ENCODE results near the gene MASP2.

Gene MASP2

DNA sequence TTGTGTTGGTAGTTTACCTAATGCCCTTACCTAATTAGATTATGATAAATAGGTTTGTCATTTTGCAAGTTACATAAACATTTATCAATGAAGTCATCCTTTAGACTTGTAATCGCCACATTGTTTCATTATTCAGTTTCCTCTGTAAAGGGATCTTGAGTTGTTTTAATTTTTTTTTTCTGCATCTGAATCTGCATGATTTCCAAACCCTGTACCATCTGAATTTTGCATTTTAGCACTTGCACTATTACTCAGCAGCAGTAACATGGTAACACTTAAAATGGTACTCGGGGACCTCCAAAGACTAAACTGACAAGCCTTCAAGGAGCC, 22.2 kb downstream of the MASP2 start (continued):
- TF ChIP-seq, protein P1, sequence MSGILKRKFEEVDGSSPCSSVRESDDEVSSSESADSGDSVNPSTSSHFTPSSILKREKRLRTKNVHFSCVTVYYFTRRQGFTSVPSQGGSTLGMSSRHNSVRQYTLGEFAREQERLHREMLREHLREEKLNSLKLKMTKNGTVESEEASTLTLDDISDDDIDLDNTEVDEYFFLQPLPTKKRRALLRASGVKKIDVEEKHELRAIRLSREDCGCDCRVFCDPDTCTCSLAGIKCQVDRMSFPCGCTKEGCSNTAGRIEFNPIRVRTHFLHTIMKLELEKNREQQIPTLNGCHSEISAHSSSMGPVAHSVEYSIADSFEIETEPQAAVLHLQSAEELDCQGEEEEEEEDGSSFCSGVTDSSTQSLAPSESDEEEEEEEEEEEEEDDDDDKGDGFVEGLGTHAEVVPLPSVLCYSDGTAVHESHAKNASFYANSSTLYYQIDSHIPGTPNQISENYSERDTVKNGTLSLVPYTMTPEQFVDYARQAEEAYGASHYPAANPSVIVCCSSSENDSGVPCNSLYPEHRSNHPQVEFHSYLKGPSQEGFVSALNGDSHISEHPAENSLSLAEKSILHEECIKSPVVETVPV (CRISPR knock-in tag; IDR thresholded peaks at IDR 0.05) = no peak
- TF ChIP-seq TOX (CRISPR knock-in tag; IDR thresholded peaks at IDR 0.05; ENCODE audit: borderline replicate concordance) (no peak), GLIS3 (CRISPR knock-in tag; IDR thresholded peaks at IDR 0.05) (no peak), ZFP3 (CRISPR knock-in tag; IDR thresholded peaks at IDR 0.05) (no peak), TCF4 (CRISPR knock-in tag; IDR thresholded peaks at IDR 0.05; ENCODE audit: borderline replicate concordance) (no peak), ESRRG (CRISPR knock-in tag; IDR thresholded peaks at IDR 0.05) (no peak), ZNF565 (CRISPR knock-in tag; conservative IDR thresholded peaks at IDR 0.05; ENCODE audit: low read depth) (no peak)
- TF ChIP-seq, protein P2, sequence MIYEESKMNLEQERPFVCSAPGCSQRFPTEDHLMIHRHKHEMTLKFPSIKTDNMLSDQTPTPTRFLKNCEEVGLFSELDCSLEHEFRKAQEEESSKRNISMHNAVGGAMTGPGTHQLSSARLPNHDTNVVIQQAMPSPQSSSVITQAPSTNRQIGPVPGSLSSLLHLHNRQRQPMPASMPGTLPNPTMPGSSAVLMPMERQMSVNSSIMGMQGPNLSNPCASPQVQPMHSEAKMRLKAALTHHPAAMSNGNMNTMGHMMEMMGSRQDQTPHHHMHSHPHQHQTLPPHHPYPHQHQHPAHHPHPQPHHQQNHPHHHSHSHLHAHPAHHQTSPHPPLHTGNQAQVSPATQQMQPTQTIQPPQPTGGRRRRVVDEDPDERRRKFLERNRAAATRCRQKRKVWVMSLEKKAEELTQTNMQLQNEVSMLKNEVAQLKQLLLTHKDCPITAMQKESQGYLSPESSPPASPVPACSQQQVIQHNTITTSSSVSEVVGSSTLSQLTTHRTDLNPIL (CRISPR knock-in tag; IDR thresholded peaks at IDR 0.05; ENCODE audit: low read depth) = no peak
- TF ChIP-seq, protein P3, sequence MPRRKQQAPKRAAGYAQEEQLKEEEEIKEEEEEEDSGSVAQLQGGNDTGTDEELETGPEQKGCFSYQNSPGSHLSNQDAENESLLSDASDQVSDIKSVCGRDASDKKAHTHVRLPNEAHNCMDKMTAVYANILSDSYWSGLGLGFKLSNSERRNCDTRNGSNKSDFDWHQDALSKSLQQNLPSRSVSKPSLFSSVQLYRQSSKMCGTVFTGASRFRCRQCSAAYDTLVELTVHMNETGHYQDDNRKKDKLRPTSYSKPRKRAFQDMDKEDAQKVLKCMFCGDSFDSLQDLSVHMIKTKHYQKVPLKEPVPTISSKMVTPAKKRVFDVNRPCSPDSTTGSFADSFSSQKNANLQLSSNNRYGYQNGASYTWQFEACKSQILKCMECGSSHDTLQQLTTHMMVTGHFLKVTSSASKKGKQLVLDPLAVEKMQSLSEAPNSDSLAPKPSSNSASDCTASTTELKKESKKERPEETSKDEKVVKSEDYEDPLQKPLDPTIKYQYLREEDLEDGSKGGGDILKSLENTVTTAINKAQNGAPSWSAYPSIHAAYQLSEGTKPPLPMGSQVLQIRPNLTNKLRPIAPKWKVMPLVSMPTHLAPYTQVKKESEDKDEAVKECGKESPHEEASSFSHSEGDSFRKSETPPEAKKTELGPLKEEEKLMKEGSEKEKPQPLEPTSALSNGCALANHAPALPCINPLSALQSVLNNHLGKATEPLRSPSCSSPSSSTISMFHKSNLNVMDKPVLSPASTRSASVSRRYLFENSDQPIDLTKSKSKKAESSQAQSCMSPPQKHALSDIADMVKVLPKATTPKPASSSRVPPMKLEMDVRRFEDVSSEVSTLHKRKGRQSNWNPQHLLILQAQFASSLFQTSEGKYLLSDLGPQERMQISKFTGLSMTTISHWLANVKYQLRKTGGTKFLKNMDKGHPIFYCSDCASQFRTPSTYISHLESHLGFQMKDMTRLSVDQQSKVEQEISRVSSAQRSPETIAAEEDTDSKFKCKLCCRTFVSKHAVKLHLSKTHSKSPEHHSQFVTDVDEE (CRISPR knock-in tag; IDR thresholded peaks at IDR 0.05) = no peak

DNA sequence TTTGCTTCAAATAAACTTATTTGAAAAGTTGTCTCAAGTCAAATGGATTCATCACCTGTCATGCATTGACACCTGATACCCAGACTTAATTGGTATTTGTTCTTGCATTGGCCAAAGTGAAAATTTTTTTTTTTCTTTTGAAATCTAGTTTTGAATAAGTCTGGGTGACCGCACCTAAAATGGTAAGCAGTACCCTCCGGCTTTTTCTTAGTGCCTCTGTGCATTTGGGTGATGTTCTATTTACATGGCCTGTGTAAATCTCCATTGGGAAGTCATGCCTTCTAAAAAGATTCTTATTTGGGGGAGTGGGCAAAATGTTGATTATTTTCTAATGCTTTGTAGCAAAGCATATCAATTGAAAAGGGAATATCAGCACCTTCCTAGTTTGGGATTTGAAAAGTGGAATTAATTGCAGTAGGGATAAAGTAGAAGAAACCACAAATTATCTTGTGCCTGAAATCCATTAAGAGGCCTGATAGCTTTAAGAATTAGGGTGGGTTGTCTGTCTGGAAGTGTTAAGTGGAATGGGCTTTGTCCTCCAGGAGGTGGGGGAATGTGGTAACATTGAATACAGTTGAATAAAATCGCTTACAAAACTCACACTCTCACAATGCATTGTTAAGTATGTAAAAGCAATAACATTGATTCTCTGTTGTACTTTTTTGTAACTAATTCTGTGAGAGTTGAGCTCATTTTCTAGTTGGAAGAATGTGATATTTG, 22.7 kb downstream of the MASP2 start:
- no peak for ATAC-seq
- TF ChIP-seq ZFP30 (CRISPR knock-in tag; IDR thresholded peaks at IDR 0.05) (no peak), ARNTL (CRISPR knock-in tag; IDR thresholded peaks at IDR 0.05; ENCODE audit: borderline replicate concordance, low read depth) (no peak), ESRRG (CRISPR knock-in tag; IDR thresholded peaks at IDR 0.05) (no peak), ISL1 (CRISPR knock-in tag; IDR thresholded peaks at IDR 0.05) (no peak), BACH2 (CRISPR knock-in tag; IDR thresholded peaks at IDR 0.05; ENCODE audit: borderline replicate concordance) (no peak), ZNF565 (CRISPR knock-in tag; conservative IDR thresholded peaks at IDR 0.05; ENCODE audit: low read depth) (no peak), CSDC2 (CRISPR knock-in tag; IDR thresholded peaks at IDR 0.05) (no peak), ZNF70 (CRISPR knock-in tag; IDR thresholded peaks at IDR 0.05) (no peak), TOX (CRISPR knock-in tag; IDR thresholded peaks at IDR 0.05; ENCODE audit: borderline replicate concordance) (no peak), ZNF8 (CRISPR knock-in tag; IDR thresholded peaks at IDR 0.05) (no peak), SNAI2 (CRISPR knock-in tag; IDR thresholded peaks at IDR 0.05) (no peak), ZC3H10 (CRISPR knock-in tag; IDR thresholded peaks at IDR 0.05) (no peak), RARB (CRISPR knock-in tag; IDR thresholded peaks at IDR 0.05) (no peak), GLIS3 (CRISPR knock-in tag; IDR thresholded peaks at IDR 0.05) (no peak), OSR1 (CRISPR knock-in tag; IDR thresholded peaks at IDR 0.05) (no peak)
- TF ChIP-seq, protein P4, sequence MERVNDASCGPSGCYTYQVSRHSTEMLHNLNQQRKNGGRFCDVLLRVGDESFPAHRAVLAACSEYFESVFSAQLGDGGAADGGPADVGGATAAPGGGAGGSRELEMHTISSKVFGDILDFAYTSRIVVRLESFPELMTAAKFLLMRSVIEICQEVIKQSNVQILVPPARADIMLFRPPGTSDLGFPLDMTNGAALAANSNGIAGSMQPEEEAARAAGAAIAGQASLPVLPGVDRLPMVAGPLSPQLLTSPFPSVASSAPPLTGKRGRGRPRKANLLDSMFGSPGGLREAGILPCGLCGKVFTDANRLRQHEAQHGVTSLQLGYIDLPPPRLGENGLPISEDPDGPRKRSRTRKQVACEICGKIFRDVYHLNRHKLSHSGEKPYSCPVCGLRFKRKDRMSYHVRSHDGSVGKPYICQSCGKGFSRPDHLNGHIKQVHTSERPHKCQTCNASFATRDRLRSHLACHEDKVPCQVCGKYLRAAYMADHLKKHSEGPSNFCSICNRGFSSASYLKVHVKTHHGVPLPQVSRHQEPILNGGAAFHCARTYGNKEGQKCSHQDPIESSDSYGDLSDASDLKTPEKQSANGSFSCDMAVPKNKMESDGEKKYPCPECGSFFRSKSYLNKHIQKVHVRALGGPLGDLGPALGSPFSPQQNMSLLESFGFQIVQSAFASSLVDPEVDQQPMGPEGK (CRISPR knock-in tag; IDR thresholded peaks at IDR 0.05; ENCODE audit: borderline replicate concordance) = no peak
- TF ChIP-seq, protein P2 (CRISPR knock-in tag; IDR thresholded peaks at IDR 0.05; ENCODE audit: low read depth) = no peak
- TF ChIP-seq, protein P5, sequence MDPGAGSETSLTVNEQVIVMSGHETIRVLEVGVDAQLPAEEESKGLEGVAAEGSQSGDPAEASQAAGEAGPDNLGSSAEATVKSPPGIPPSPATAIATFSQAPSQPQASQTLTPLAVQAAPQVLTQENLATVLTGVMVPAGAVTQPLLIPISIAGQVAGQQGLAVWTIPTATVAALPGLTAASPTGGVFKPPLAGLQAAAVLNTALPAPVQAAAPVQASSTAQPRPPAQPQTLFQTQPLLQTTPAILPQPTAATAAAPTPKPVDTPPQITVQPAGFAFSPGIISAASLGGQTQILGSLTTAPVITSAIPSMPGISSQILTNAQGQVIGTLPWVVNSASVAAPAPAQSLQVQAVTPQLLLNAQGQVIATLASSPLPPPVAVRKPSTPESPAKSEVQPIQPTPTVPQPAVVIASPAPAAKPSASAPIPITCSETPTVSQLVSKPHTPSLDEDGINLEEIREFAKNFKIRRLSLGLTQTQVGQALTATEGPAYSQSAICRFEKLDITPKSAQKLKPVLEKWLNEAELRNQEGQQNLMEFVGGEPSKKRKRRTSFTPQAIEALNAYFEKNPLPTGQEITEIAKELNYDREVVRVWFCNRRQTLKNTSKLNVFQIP (CRISPR knock-in tag; IDR thresholded peaks at IDR 0.05; ENCODE audit: borderline replicate concordance, low read depth) = no peak
- TF ChIP-seq, protein P3 (CRISPR knock-in tag; IDR thresholded peaks at IDR 0.05) = no peak

Measured in SK-N-SH treated with all-trans-retinoic acid at 6 μM for 48 hours (cell line).